B cell (primary cell): ENCODE data around the gene OR4D2. TPM values are rescaled to one million over a fixed set of nuclear protein-coding genes. Genes with fewer than 3 reads are reported as not detected.
A peak's percentile ranks its signal among the peaks of the same experiment; 100 is the strongest.

Experiments
- ATAC-seq: fragments of 200-7000 bp; cut with Tn5 transposase; one replicate; pipeline ENCODE4 v1.10.0; 2021; ENCODE audit warnings: low read depth, mild to moderate bottlenecking, moderate number of reproducible peaks, moderate library complexity
- CTCF ChIA-PET: fragments of 350-600 bp; sonication (Branson Sonifier 250); formaldehyde crosslinking; loops from one replicate; lab custom pipeline; 2021; ENCODE audit warnings: antibody characterized with exemption, inconsistent platforms; lab: Charles Lee
- POLR2A ChIA-PET: fragments of 350-600 bp; sonication (Branson Sonifier 250); formaldehyde crosslinking; loops from one replicate; lab custom pipeline; 2021; ENCODE audit warnings: antibody characterized with exemption; lab: Charles Lee
- DNase-seq: peaks from one replicate; pipeline ENCODE4 v3.0.0; 2013
- H2AFZ ChIP-seq: 2 replicates; pipeline ENCODE4 v1.6.1; 2012; ENCODE audit warnings: mild to moderate bottlenecking, low read depth, low read length; ENCODE audit not compliant: insufficient read depth, poor library complexity, severe bottlenecking
- H3K27ac ChIP-seq, 2 donors: 1 replicate in 1 of 2; 2 replicates in 1 of 2; pipeline ENCODE4 v1.5.1; 2012 to 2013; ENCODE audit warnings: low read length in 2 of 2, mild to moderate bottlenecking in 2 of 2, moderate library complexity in 1 of 2
- H3K27me3 ChIP-seq, 4 experiments: fragments of 200-600 bp in 1 of 4; sonication (generic) in 1 of 4; replicated peaks in 1 of 4; 1 replicate in 2 of 4; 2 replicates in 2 of 4; pipeline versions ENCODE4 v1.6.1 to v1.7.0; 2013 to 2016; ENCODE audit warnings: low read length in 3 of 4, mild to moderate bottlenecking in 2 of 4, mixed read lengths in 1 of 4, moderate library complexity in 1 of 4; ENCODE audit not compliant: insufficient read depth in 4 of 4, control insufficient read depth in 3 of 4; ENCODE audit errors: control extremely low read depth in 1 of 4
- H3K36me3 ChIP-seq, 2 experiments: replicated peaks in 1 of 2; 1 replicate in 1 of 2; 2 replicates in 1 of 2; pipeline versions ENCODE4 v1.6.1 to v1.7.1; 2013; ENCODE audit warnings: low read length in 1 of 2; ENCODE audit not compliant: insufficient read depth in 2 of 2, control insufficient read depth in 1 of 2; ENCODE audit errors: control extremely low read depth in 1 of 2, extremely low read depth in 1 of 2
- H3K4me1 ChIP-seq, 2 donors: fragments of 200-600 bp in 1 of 2; sonication (generic) in 1 of 2; 1 replicate in 1 of 2; 2 replicates in 1 of 2; pipeline versions ENCODE4 v1.5.1 to v1.6.1; 2013 to 2017; ENCODE audit warnings: low read length in 2 of 2; ENCODE audit not compliant: control insufficient read depth in 2 of 2, insufficient read depth in 2 of 2
- H3K4me2 ChIP-seq: replicated peaks from 2 replicates; pipeline ENCODE3; 2012; ENCODE audit warnings: mild to moderate bottlenecking, low read depth, low read length; ENCODE audit not compliant: poor library complexity, severe bottlenecking
- H3K4me3 ChIP-seq, 5 experiments: fragments of 200-600 bp in 1 of 5; sonication (generic) in 1 of 5; 1 replicate in 3 of 5; 2 replicates in 2 of 5; pipeline versions ENCODE4 v1.5.1 to v1.7.0; 2011 to 2016; ENCODE audit warnings: low read length in 4 of 5, mild to moderate bottlenecking in 4 of 5, low read depth in 2 of 5, control low read depth in 1 of 5, moderate library complexity in 1 of 5; ENCODE audit not compliant: insufficient read depth in 1 of 5; ENCODE audit errors: control extremely low read depth in 1 of 5, extremely low read depth in 1 of 5
- H3K79me2 ChIP-seq: fragments of 200-600 bp; sonication (generic); one replicate; pipeline ENCODE4 v1.6.0; 2016; ENCODE audit warnings: low read length; ENCODE audit not compliant: control insufficient read depth, insufficient read depth
- H3K9ac ChIP-seq: fragments of 200-600 bp; sonication (generic); 2 replicates; pipeline ENCODE4 v1.6.1; 2017; ENCODE audit warnings: mild to moderate bottlenecking, low read length, moderate library complexity
- H3K9me3 ChIP-seq, 3 donors: one replicate each; pipeline versions ENCODE4 v1.6.1 to v1.7.1; 2013; ENCODE audit warnings: low read length in 2 of 3; ENCODE audit not compliant: control insufficient read depth in 2 of 3, insufficient read depth in 1 of 3; ENCODE audit errors: control extremely low read depth in 1 of 3
- H4K20me1 ChIP-seq: 2 replicates; pipeline ENCODE4 v1.6.0; 2012; ENCODE audit warnings: mild to moderate bottlenecking, low read length; ENCODE audit not compliant: insufficient read depth, control insufficient read depth, poor library complexity, severe bottlenecking
- H3K27ac Mint-ChIP-seq: one replicate; pipeline ENCODE4 v1.8.0; 2021; ENCODE audit warnings: mixed read lengths
- H3K27me3 Mint-ChIP-seq: one replicate; pipeline ENCODE4 v1.8.0; 2021; ENCODE audit warnings: mixed read lengths
- H3K4me1 Mint-ChIP-seq: one replicate; pipeline ENCODE4 v1.8.0; 2021; ENCODE audit warnings: mixed read lengths
- H3K4me3 Mint-ChIP-seq: one replicate; pipeline ENCODE4 v1.8.0; 2021; ENCODE audit warnings: mixed read lengths
- H3K9me3 Mint-ChIP-seq: one replicate; pipeline ENCODE4 v1.8.0; 2022; ENCODE audit warnings: mixed read lengths; ENCODE audit not compliant: insufficient read depth
- CTCF ChIP-seq: fragments of 200-600 bp; IDR thresholded peaks from one replicate; pipeline ENCODE4 v1.8.0; 2022; ENCODE audit warnings: antibody characterized with exemption, mild to moderate bottlenecking
- EZH2 ChIP-seq: IDR thresholded peaks from 2 replicates; pipeline ENCODE4 v1.6.1; 2012; ENCODE audit warnings: borderline replicate concordance, low read depth, mild to moderate bottlenecking, moderate library complexity, low read length; ENCODE audit not compliant: insufficient read depth, poor library complexity, severe bottlenecking
- WGBS: methylation state at CpG from one replicate; pipeline ENCODE4 v1.1.5; 2013; ENCODE audit warnings: missing lambda C conversion rate; ENCODE audit not compliant: insufficient coverage; 5-methylcytosine and 5-hydroxymethylcytosine counted together
- intact Hi-C: fragments of 100-400 bp; cut with micrococcal nuclease; formaldehyde crosslinking; loops from one replicate; pipeline ENCODE4 v1.10.0; 2022
- polyA plus RNA-seq: library from polyadenylated mRNA; depleted of rRNA; stranded (reverse); fragments of >200 nt; gene quantifications from 2 replicates; pipeline ENCODE4 v1.2.3, GENCODE V29; 2012
- total RNA-seq, 2 donors: library from RNA; stranded (reverse); fragments of 120-200 nt in 1 of 2; gene quantifications; 1 replicate in 1 of 2; 2 replicates in 1 of 2; pipeline versions ENCODE4 v1.2.3 to v1.2.4, GENCODE V29; 2013 to 2022

The OR4D2 gene
- total and polyA plus RNA-seq, 2 donors (not counting 1 experiment from before 2014, with no cell fraction given) = not detected

DNA sequence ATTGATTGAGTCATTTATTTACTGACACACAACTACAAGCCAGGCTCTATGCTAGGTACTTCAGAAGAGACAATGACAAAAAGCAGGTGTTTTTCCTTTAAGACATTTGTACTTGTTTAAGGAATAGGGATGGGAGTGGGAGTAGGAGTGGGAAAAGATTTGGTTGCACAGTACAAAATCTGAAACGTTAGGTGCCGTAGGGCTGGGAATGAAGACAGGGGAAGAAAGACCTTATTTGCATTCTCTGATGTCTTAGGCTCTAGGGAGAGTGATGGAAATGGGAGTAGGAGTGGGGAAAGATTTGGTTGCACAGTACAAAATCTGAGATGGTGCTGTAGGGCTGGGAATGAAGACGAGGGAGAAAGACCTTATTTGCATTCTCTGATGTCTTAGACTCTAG, 47.3 kb upstream of the OR4D2 start:
- Histone ChIP-seq H3K27ac (no peak overlapping the region), H4K20me1 (no peaks in the 10 kb centered on the region), H3K36me3 (no peaks in the 10 kb centered on the region), H3K79me2 (no peaks in the 10 kb centered on the region), H3K4me2 (no peak overlapping the region), H3K4me3 (no peak overlapping the region), H3K4me1 (no peaks in the 10 kb centered on the region), H3K9ac (no peak overlapping the region), H2AFZ (no peak overlapping the region), H3K9me3 (no peaks in the 10 kb centered on the region), H3K27me3 (peaks cover 0 to 27% (median 12%) of the 10 kb centered on the region in 4 experiments)
- Mint-ChIP-seq H3K27ac (no peak overlapping the region), H3K4me1 (no peaks in the 10 kb centered on the region), H3K4me3 (no peak overlapping the region), H3K9me3 (no peaks in the 10 kb centered on the region), H3K27me3 (peaks cover 52% of the 10 kb centered on the region)
- intact Hi-C loops = no loop called here
- 78% methylated on average over 3 of the region's 3 CpGs for whole genome bisulfite sequencing
- ATAC-seq = no peak
- no peak for DNase-seq
- TF ChIP-seq CTCF (no peak), EZH2 (no peak)
- ChIA-PET CTCF (no interaction called here), POLR2A (no interaction called here)

DNA sequence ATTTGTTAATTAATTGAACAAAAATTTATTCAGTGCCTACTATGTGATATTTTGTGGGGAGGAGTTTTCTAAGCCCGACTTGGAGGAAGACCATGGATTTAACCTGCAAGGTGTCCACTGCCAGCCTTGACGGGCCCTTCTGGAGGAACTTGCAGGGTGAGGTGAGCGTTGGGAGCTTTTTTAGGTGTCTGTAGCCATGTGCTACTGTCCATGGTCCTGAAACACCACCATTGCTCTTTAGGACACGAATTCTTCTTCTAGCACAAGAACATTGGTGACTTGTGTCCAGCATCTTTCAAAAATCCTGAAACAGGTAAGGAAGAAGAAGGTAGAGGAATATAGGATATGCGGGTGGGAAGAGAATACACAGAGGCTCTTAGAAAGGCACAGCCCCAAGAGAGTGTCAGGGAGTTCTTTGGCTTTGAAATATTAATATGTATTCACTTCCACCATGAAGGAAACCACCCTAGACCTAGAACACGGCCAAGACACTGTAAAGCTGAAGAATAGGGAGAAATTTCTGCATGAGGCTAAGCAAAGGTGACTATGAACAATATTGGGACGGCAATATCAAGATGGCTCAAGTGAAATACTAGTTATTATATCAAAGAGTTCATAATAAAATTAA, 46.5 kb upstream of the OR4D2 start:
- intact Hi-C loops = no loop called here
- Histone ChIP-seq H3K9ac (no peak overlapping the region), H3K4me3 (no peak overlapping the region), H3K9me3 (no peaks in the 10 kb centered on the region), H3K36me3 (no peaks in the 10 kb centered on the region), H4K20me1 (no peaks in the 10 kb centered on the region), H3K79me2 (no peaks in the 10 kb centered on the region), H3K27ac (no peak overlapping the region), H3K4me1 (no peaks in the 10 kb centered on the region), H3K4me2 (no peak overlapping the region), H3K27me3 (peaks cover 0 to 27% (median 9%) of the 10 kb centered on the region in 4 experiments), H2AFZ (no peak overlapping the region)
- ChIA-PET POLR2A (no interaction called here), CTCF (no interaction called here)
- no peak overlapping the region for H3K4me3 Mint-ChIP-seq
- no peaks in the 10 kb centered on the region for H3K4me1 Mint-ChIP-seq
- H3K27me3 Mint-ChIP-seq = peaks cover 45% of the 10 kb centered on the region
- no peak for TF ChIP-seq CTCF
- no peak for TF ChIP-seq EZH2
- H3K27ac Mint-ChIP-seq = no peak overlapping the region
- no peaks in the 10 kb centered on the region for H3K9me3 Mint-ChIP-seq
- peak; percentile 17 for ATAC-seq
- WGBS = 25% methylated on average over 3 of the region's 7 CpGs
- peak; percentile 55 for DNase-seq
